DOHH2 (cell line): Measurements from ENCODE around the gene GRB2.
A peak's percentile ranks its signal among the peaks of the same experiment; 100 is the strongest.
"Not testable (repeated sequence)": the region's sequence is repeated elsewhere in the genome, so short reads cannot be mapped to it uniquely, and the experiment has no call there.

Experiments
- H3F3A ChIP-seq: fragments of 200-600 bp; sonication (generic), shearing (Covaris generic); 2 replicates; pipeline ENCODE4 v1.6.0; 2016; ENCODE audit warnings: antibody characterized with exemption, mild to moderate bottlenecking; ENCODE audit not compliant: control insufficient read depth, insufficient read depth
- H3K27ac ChIP-seq: fragments of 200-600 bp; sonication (generic); 2 replicates; pipeline ENCODE4 v1.5.1; 2014; ENCODE audit warnings: low read depth, mild to moderate bottlenecking, low read length, moderate library complexity
- H3K27me3 ChIP-seq: fragments of 200-600 bp; sonication (generic); 2 replicates; pipeline ENCODE4 v1.6.1; 2014; ENCODE audit warnings: mild to moderate bottlenecking, low read length, mixed read lengths; ENCODE audit not compliant: control insufficient read depth
- H3K36me3 ChIP-seq: fragments of 200-600 bp; sonication (generic); 2 replicates; pipeline ENCODE4 v1.6.1; 2014; ENCODE audit warnings: mild to moderate bottlenecking, low read length, moderate library complexity, mixed read lengths; ENCODE audit not compliant: control insufficient read depth
- H3K4me1 ChIP-seq: fragments of 200-600 bp; sonication (generic); 2 replicates; pipeline ENCODE4 v1.6.1; 2014; ENCODE audit warnings: mild to moderate bottlenecking, low read length, mixed read lengths; ENCODE audit not compliant: control insufficient read depth
- H3K4me2 ChIP-seq: fragments of 200-600 bp; sonication (generic); 2 replicates; pipeline ENCODE4 v1.6.0; 2014; ENCODE audit warnings: mild to moderate bottlenecking, low read length, moderate library complexity
- H3K4me3 ChIP-seq: fragments of 200-600 bp; sonication (generic); 2 replicates; pipeline ENCODE4 v1.5.1; 2014; ENCODE audit warnings: mild to moderate bottlenecking, low read length, mixed read lengths
- H3K79me2 ChIP-seq: fragments of 200-600 bp; sonication (generic); 2 replicates; pipeline ENCODE4 v1.6.1; 2014; ENCODE audit warnings: mild to moderate bottlenecking, low read length, mixed read lengths; ENCODE audit not compliant: control insufficient read depth
- H3K9me2 ChIP-seq: fragments of 200-600 bp; sonication (generic); replicated peaks from 2 replicates; pipeline ENCODE4 v1.6.1; 2014; ENCODE audit warnings: mild to moderate bottlenecking, low read length, mixed read lengths; ENCODE audit not compliant: control insufficient read depth
- H3K9me3 ChIP-seq: fragments of 200-600 bp; sonication (generic); 2 replicates; pipeline ENCODE4 v1.6.1; 2014; ENCODE audit warnings: antibody characterized with exemption, low read length, mixed read lengths; ENCODE audit not compliant: control insufficient read depth, insufficient read depth
- H4K20me1 ChIP-seq: fragments of 200-600 bp; sonication (generic); 2 replicates; pipeline ENCODE4 v1.6.0; 2014; ENCODE audit warnings: low read depth, mild to moderate bottlenecking, antibody characterized with exemption, low read length, moderate library complexity; ENCODE audit not compliant: control insufficient read depth, insufficient read depth
- EZH2phosphoT487 ChIP-seq: fragments of 200-600 bp; sonication (generic); IDR thresholded peaks from 2 replicates; pipeline ENCODE4 v1.6.1; 2017; ENCODE audit warnings: borderline replicate concordance, mild to moderate bottlenecking, antibody characterized with exemption, low read length, moderate library complexity, mixed read lengths
- TF ChIP-seq, protein P1 (sequence below): fragments of 200-600 bp; sonication (generic); IDR thresholded peaks from one replicate; pipeline ENCODE4 v1.5.1; 2014; ENCODE audit warnings: antibody characterized with exemption, mild to moderate bottlenecking, low read depth, low read length; ENCODE audit not compliant: poor library complexity, severe bottlenecking

Gene GRB2

GRCh38 chr17:75300280-75300679, 105.2 kb downstream of the GRB2 start:
- H3K4me2 ChIP-seq: no peak overlapping the region
- H3F3A ChIP-seq: peaks cover 26% of the 10 kb centered on the region
- H3K36me3 ChIP-seq: peaks cover 3% of the 10 kb centered on the region
- peaks cover 33% of the 10 kb centered on the region for H3K4me1 ChIP-seq
- no peaks in the 10 kb centered on the region for H4K20me1 ChIP-seq
- no peaks in the 10 kb centered on the region; the same call in 1 of the 2 replicates for H3K27me3 ChIP-seq
- no peaks in the 10 kb centered on the region for H3K9me2 ChIP-seq
- no peak overlapping the region for H3K4me3 ChIP-seq
- no peaks in the 10 kb centered on the region for H3K79me2 ChIP-seq
- H3K9me3 ChIP-seq: no peaks in the 10 kb centered on the region
- TF ChIP-seq EZH2phosphoT487: no peak
- TF ChIP-seq, protein P1, sequence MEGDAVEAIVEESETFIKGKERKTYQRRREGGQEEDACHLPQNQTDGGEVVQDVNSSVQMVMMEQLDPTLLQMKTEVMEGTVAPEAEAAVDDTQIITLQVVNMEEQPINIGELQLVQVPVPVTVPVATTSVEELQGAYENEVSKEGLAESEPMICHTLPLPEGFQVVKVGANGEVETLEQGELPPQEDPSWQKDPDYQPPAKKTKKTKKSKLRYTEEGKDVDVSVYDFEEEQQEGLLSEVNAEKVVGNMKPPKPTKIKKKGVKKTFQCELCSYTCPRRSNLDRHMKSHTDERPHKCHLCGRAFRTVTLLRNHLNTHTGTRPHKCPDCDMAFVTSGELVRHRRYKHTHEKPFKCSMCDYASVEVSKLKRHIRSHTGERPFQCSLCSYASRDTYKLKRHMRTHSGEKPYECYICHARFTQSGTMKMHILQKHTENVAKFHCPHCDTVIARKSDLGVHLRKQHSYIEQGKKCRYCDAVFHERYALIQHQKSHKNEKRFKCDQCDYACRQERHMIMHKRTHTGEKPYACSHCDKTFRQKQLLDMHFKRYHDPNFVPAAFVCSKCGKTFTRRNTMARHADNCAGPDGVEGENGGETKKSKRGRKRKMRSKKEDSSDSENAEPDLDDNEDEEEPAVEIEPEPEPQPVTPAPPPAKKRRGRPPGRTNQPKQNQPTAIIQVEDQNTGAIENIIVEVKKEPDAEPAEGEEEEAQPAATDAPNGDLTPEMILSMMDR: no peak
- H3K27ac ChIP-seq: no peak overlapping the region

GRCh38 chr17:75295201-75296158, 110.0 kb downstream of the GRB2 start:
- peaks cover 5% of the 10 kb centered on the region for H3K36me3 ChIP-seq
- peak overlapping the region; percentile 94 for H3K27ac ChIP-seq
- peak overlapping the region; percentile 65 for H3K4me3 ChIP-seq
- no peaks in the 10 kb centered on the region for H3K9me2 ChIP-seq
- peaks cover 43% of the 10 kb centered on the region for H3F3A ChIP-seq
- H3K4me2 ChIP-seq: peak overlapping the region; percentile 75
- H3K79me2 ChIP-seq: no peaks in the 10 kb centered on the region
- H3K27me3 ChIP-seq: no peaks in the 10 kb centered on the region; the same call in 1 of the 2 replicates
- H3K9me3 ChIP-seq: no peaks in the 10 kb centered on the region
- TF ChIP-seq EZH2phosphoT487: no peak
- TF ChIP-seq, protein P1: no peak
- no peaks in the 10 kb centered on the region for H4K20me1 ChIP-seq
- peaks cover 48% of the 10 kb centered on the region for H3K4me1 ChIP-seq

GRCh38 chr17:75292810-75293448, 112.5 kb downstream of the GRB2 start:
- H3K27me3 ChIP-seq, H3K9me2 ChIP-seq, H4K20me1 ChIP-seq, H3K27ac ChIP-seq, H3K9me3 ChIP-seq, H3K4me2 ChIP-seq, H3K4me3 ChIP-seq: not testable (repeated sequence)
- Histone ChIP-seq H3F3A (peaks cover 49% of the 10 kb centered on the region), H3K4me1 (peaks cover 51% of the 10 kb centered on the region), H3K79me2 (peaks cover 11% of the 10 kb centered on the region), H3K36me3 (peaks cover 14% of the 10 kb centered on the region)

DNA sequence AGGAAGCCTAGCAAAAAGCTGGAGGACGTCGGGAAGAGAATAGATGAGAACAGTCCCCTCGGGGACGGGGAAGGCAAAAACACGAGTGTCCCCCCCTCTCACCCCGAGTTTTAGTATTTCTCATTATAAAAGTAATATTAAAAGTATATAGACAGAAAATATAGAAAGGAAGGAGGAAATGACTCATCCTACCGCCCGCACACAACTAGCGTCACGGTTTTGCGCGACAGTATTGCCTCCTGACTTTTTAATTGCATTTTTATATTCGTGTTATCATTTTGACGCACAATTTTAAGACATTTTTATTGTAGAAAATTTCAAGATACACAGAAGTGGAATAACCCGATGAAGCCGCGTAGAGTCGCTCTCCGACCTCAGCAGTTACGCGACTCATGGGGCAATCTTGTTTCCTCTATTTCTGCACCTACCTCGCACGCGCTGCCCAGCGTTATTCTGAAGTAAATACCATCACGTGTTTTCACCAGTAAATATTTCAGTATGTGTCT, 115.6 kb downstream of the GRB2 start:
- Histone ChIP-seq H3K4me1 (peaks cover 29% of the 10 kb centered on the region), H3K9me2 (no peaks in the 10 kb centered on the region), H3K79me2 (peaks cover 41% of the 10 kb centered on the region), H3K36me3 (peaks cover 38% of the 10 kb centered on the region), H3K27ac (peak overlapping the region; percentile 77), H3K27me3 (no peaks in the 10 kb centered on the region), H4K20me1 (no peaks in the 10 kb centered on the region), H3K4me3 (peak overlapping the region; percentile 95), H3K9me3 (no peaks in the 10 kb centered on the region), H3K4me2 (peak overlapping the region; percentile 68), H3F3A (peaks cover 22% of the 10 kb centered on the region)
- no peak for TF ChIP-seq EZH2phosphoT487
- TF ChIP-seq, protein P1: peak; percentile 10
